Endothelial cell of umbilical vein (primary cell): Measurements from ENCODE around the gene CRTC1. TPM values are rescaled to one million over a fixed set of nuclear protein-coding genes. Genes with fewer than 3 reads are reported as not detected.

Experiments
- BruUV-seq: library from RNA; stranded (reverse); fragments of 400-500 nt; replicated peaks from 2 replicates; lab custom pipeline; 2021; lab: Mats Ljungman, UMichigan
- CTCF ChIA-PET: fragments of 300-600, 350-600 bp; sonication (Branson Sonifier 250); formaldehyde crosslinking; loops from one replicate; lab custom pipeline; 2021; ENCODE audit warnings: antibody characterized with exemption, inconsistent platforms; lab: Charles Lee
- POLR2A ChIA-PET: fragments of 300-600, 350-600 bp; sonication (Branson Sonifier 250); formaldehyde crosslinking; loops from one replicate; lab custom pipeline; 2021; ENCODE audit warnings: antibody characterized with exemption, inconsistent platforms; lab: Charles Lee
- DNase-seq: peaks from one replicate; pipeline ENCODE4 v3.0.0-alpha.2; 2011; ENCODE audit warnings: low read depth, low spot score
- FAIRE-seq: peaks from 2 replicates; lab custom pipeline; 2011; peaks lifted over from hg19 to GRCh38; lab: Jason Lieb, UNC
- H2AFZ ChIP-seq: 2 replicates; pipeline ENCODE4 v1.6.0; 2012; ENCODE audit warnings: low read depth, low read length, control low read depth, inconsistent platforms
- H3K27ac ChIP-seq: 2 replicates; pipeline ENCODE4 v1.5.1; 2011; ENCODE audit warnings: low read depth, mild to moderate bottlenecking, control low read depth, low read length, moderate library complexity; ENCODE audit not compliant: insufficient read depth
- H3K27me3 ChIP-seq, 2 experiments: 2 replicates each; pipeline versions ENCODE4 v1.6.0 to v1.6.1; 2011; ENCODE audit warnings: low read length in 2 of 2, mixed read lengths in 1 of 2; ENCODE audit not compliant: control insufficient read depth in 2 of 2, insufficient read depth in 2 of 2
- H3K36me3 ChIP-seq, 2 experiments: 2 replicates in 1 of 2; 3 replicates in 1 of 2; pipeline ENCODE4 v1.5.1; 2011; ENCODE audit warnings: low read length in 2 of 2, mild to moderate bottlenecking in 1 of 2, moderate library complexity in 1 of 2; ENCODE audit not compliant: control insufficient read depth in 2 of 2, insufficient read depth in 2 of 2; ENCODE audit errors: extremely low read depth in 1 of 2
- H3K4me1 ChIP-seq: 3 replicates; pipeline ENCODE4 v1.5.1; 2011; ENCODE audit warnings: mild to moderate bottlenecking, low read length; ENCODE audit not compliant: control insufficient read depth, insufficient read depth; ENCODE audit errors: extremely low read depth
- H3K4me2 ChIP-seq: 2 replicates; pipeline ENCODE4 v1.6.1; 2011; ENCODE audit warnings: low read length, control low read depth, mixed read lengths; ENCODE audit not compliant: insufficient read depth
- H3K4me3 ChIP-seq, 3 experiments: fragments of 200-600 bp in 1 of 3; sonication (generic), shearing (Covaris generic) in 1 of 3; replicated peaks in 1 of 3; 2 replicates each; pipeline ENCODE4 v1.5.1; 2011 to 2016; ENCODE audit warnings: control low read depth in 3 of 3, low read length in 3 of 3, mild to moderate bottlenecking in 2 of 3, inconsistent platforms in 1 of 3, low read depth in 1 of 3, moderate library complexity in 1 of 3; ENCODE audit not compliant: insufficient read depth in 1 of 3
- H3K79me2 ChIP-seq: 2 replicates; pipeline ENCODE4 v1.6.0; 2012; ENCODE audit warnings: low read length, inconsistent platforms; ENCODE audit not compliant: control insufficient read depth, insufficient read depth
- H3K9ac ChIP-seq: replicated peaks from 2 replicates; pipeline ENCODE3; 2011; ENCODE audit warnings: low read length, control low read depth; ENCODE audit not compliant: insufficient read depth; ENCODE audit errors: extremely low read depth
- H3K9me1 ChIP-seq: replicated peaks from 3 replicates; pipeline ENCODE4 v1.6.0; 2011; ENCODE audit warnings: mild to moderate bottlenecking, low read length; ENCODE audit not compliant: control insufficient read depth, insufficient read depth; ENCODE audit errors: extremely low read depth
- H3K9me3 ChIP-seq: replicated peaks from 2 replicates; pipeline ENCODE4 v1.5.1; 2012; ENCODE audit warnings: low read length, inconsistent platforms; ENCODE audit not compliant: control insufficient read depth, insufficient read depth
- H4K20me1 ChIP-seq: replicated peaks from 2 replicates; pipeline ENCODE3; 2011; ENCODE audit warnings: mild to moderate bottlenecking, low read length; ENCODE audit not compliant: control insufficient read depth, insufficient read depth; ENCODE audit errors: extremely low read depth
- EZH2 ChIP-seq: IDR thresholded peaks from 2 replicates; pipeline ENCODE4 v1.6.1; 2012; ENCODE audit warnings: borderline replicate concordance, low read depth, mild to moderate bottlenecking, moderate library complexity, low read length, inconsistent platforms; ENCODE audit not compliant: severe bottlenecking
- FOS ChIP-seq: IDR thresholded peaks from 2 replicates; pipeline ENCODE4 v1.6.1; 2011; ENCODE audit warnings: mild to moderate bottlenecking, low read length, moderate library complexity, borderline replicate concordance; ENCODE audit not compliant: insufficient read depth
- GATA2 ChIP-seq: IDR thresholded peaks from 2 replicates; pipeline ENCODE4 v1.7.0; 2011; ENCODE audit warnings: low read depth, mild to moderate bottlenecking, moderate library complexity, mixed read lengths, low read length; ENCODE audit not compliant: insufficient read length, insufficient read depth
- JUN ChIP-seq: IDR thresholded peaks from 2 replicates; pipeline ENCODE4 v1.6.1; 2011; ENCODE audit warnings: borderline replicate concordance, low read depth; ENCODE audit not compliant: insufficient read length, insufficient read depth
- MYC ChIP-seq: IDR thresholded peaks from one replicate; pipeline ENCODE4 v1.6.1; 2011; ENCODE audit warnings: mild to moderate bottlenecking, low read depth, low read length
- POLR2A ChIP-seq: IDR thresholded peaks from 2 replicates; pipeline ENCODE4 v1.6.1; 2012; ENCODE audit warnings: low read depth, mild to moderate bottlenecking, control low read depth, low read length
- POLR2AphosphoS5 ChIP-seq: IDR thresholded peaks from 2 replicates; pipeline ENCODE4 v1.6.1; 2012; ENCODE audit warnings: low read depth, mild to moderate bottlenecking, control low read depth, low read length, moderate library complexity; ENCODE audit not compliant: insufficient read depth
- dilution Hi-C: fragments of 300-500 bp; cut with MboI; formaldehyde crosslinking; loops from one replicate; pipeline ENCODE4 v1.15.0; 2019; ENCODE audit warnings: low sequenced_read_pairs; ENCODE audit not compliant: extremely low pct_ligation_motif_present
- intact Hi-C: fragments of 100-400 bp; cut with micrococcal nuclease; formaldehyde crosslinking; loops from one replicate; pipeline ENCODE4 v1.10.0; 2022
- polyA plus RNA-seq, 4 experiments: library from polyadenylated mRNA; depleted of rRNA in 3 of 4; stranded (reverse) in 3 of 4; unstranded in 1 of 4; fragments of >200 nt; gene quantifications; 2 replicates each; pipeline versions ENCODE4 v1.2.1 to v1.2.3, GENCODE V29; 2011 to 2012; ENCODE audit warnings: missing spikeins in 1 of 4
- total RNA-seq: library from RNA; stranded (reverse); gene quantifications from 2 replicates; pipeline ENCODE4 v1.2.3, GENCODE V29; 2021
- TF ChIP-seq, protein P1 (sequence below), 2 donors: IDR thresholded peaks; 1 replicate in 1 of 2; 2 replicates in 1 of 2; pipeline ENCODE4 v1.5.1; 2011; ENCODE audit warnings: low read length in 2 of 2, mild to moderate bottlenecking in 2 of 2, moderate library complexity in 2 of 2, control low read depth in 1 of 2, inconsistent platforms in 1 of 2, low read depth in 1 of 2; ENCODE audit not compliant: insufficient read depth in 1 of 2; ENCODE audit errors: extremely low read depth in 1 of 2
- TF ChIP-seq, protein P2 (sequence below): IDR thresholded peaks from 2 replicates; pipeline ENCODE4 v1.6.1; 2011; ENCODE audit not compliant: insufficient read depth, insufficient read length

The CRTC1 gene
- total and polyA plus RNA-seq, 2 donors (not counting 3 experiments of a cell fraction or from before 2014, with no cell fraction given): 4.2 to 11.4 TPM

DNA sequence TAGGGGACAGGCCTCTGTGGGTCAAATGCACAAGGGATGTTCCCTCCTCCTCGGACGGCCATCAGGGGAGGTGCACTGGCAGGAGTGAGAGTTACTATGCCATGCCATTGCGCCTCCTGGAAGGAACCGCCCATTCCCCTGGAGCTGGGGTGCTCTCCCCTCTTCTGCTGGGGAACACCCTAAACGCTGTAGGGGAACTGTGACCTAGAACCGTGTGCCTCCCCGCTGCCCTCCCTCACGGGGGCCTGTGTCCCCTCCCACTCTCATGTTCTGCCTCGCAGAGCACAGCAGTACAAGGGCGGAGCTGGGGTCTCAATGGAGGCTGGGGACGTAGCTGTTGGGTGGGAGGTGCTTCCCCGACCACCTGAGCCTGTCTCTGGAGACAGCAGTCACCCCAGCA lies 17.2 kb upstream of the CRTC1 start:
- dilution Hi-C loops: no loop called here
- Histone ChIP-seq H3K36me3 (peaks cover 2 to 9% of the 10 kb centered on the region in 2 experiments), H3K9ac (no peak overlapping the region), H2AFZ (no peak overlapping the region), H3K9me1 (no peaks in the 10 kb centered on the region), H3K4me3 (no peak overlapping the region), H3K27me3 (no peaks in the 10 kb centered on the region), H3K79me2 (no peaks in the 10 kb centered on the region), H3K27ac (no peak overlapping the region), H3K4me1 (no peaks in the 10 kb centered on the region), H4K20me1 (no peaks in the 10 kb centered on the region), H3K9me3 (no peaks in the 10 kb centered on the region), H3K4me2 (no peak overlapping the region)
- TF ChIP-seq GATA2: no peak
- no peak for TF ChIP-seq POLR2A
- TF ChIP-seq EZH2: no peak
- no peak for DNase-seq
- ChIA-PET CTCF (interaction anchor here (0.8 kb wide), 1 partner anchor 77 kb away, joined by 3 read pairs; no protein-coding TSS in a partner anchor), POLR2A (no interaction called here)
- no TSS peak for BruUV-seq
- intact Hi-C loops: no loop called here
- no peak for FAIRE-seq

DNA sequence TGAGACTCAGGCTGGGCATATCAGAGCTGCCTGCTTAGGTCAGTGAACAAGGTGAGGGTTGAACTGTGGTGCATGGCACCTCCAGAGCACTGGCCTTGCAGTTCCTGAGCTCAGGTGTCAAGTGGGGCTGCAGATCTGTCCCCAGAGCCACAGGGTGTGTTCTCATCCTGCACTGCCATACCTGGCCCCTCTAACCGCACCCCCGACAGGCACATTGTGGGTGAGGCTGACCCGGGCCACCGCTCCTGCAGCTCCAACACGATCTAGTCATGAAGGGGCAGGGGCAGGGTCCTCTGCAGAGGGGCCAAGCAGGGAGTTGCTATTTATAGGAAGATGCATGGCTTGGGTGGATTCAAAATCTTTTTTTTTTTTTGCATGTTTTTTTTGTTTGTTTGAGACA lies 16.7 kb upstream of the CRTC1 start:
- no peak for DNase-seq
- no peaks in the 10 kb centered on the region for H3K79me2 ChIP-seq
- POLR2A ChIA-PET: no interaction called here
- no peaks in the 10 kb centered on the region for H3K27me3 ChIP-seq
- H3K9me3 ChIP-seq: no peaks in the 10 kb centered on the region
- CTCF ChIA-PET: interaction anchor here (0.8 kb wide), 1 partner anchor 77 kb away, joined by 3 read pairs; no protein-coding TSS in a partner anchor
- H3K4me3 ChIP-seq: no peak overlapping the region
- H3K9ac ChIP-seq: no peak overlapping the region
- intact Hi-C loops: no loop called here
- BruUV-seq: no TSS peak
- no peak overlapping the region for H2AFZ ChIP-seq
- dilution Hi-C loops: no loop called here
- FAIRE-seq: no peak
- H3K4me2 ChIP-seq: no peak overlapping the region
- no peaks in the 10 kb centered on the region for H3K9me1 ChIP-seq
- H3K36me3 ChIP-seq: peaks cover 2 to 9% of the 10 kb centered on the region in 2 experiments
- H4K20me1 ChIP-seq: no peaks in the 10 kb centered on the region
- TF ChIP-seq JUN (no peak), MYC (no peak), POLR2AphosphoS5 (no peak), FOS (no peak), GATA2 (no peak), POLR2A (no peak), EZH2 (no peak)
- TF ChIP-seq, protein P1, sequence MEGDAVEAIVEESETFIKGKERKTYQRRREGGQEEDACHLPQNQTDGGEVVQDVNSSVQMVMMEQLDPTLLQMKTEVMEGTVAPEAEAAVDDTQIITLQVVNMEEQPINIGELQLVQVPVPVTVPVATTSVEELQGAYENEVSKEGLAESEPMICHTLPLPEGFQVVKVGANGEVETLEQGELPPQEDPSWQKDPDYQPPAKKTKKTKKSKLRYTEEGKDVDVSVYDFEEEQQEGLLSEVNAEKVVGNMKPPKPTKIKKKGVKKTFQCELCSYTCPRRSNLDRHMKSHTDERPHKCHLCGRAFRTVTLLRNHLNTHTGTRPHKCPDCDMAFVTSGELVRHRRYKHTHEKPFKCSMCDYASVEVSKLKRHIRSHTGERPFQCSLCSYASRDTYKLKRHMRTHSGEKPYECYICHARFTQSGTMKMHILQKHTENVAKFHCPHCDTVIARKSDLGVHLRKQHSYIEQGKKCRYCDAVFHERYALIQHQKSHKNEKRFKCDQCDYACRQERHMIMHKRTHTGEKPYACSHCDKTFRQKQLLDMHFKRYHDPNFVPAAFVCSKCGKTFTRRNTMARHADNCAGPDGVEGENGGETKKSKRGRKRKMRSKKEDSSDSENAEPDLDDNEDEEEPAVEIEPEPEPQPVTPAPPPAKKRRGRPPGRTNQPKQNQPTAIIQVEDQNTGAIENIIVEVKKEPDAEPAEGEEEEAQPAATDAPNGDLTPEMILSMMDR (IDR thresholded peaks at IDR 0.05; ENCODE audit: extremely low read depth in 1 of 2, insufficient read depth in 1 of 2, low read depth in 1 of 2, low read length in 2 of 2): no peak
- TF ChIP-seq, protein P2, sequence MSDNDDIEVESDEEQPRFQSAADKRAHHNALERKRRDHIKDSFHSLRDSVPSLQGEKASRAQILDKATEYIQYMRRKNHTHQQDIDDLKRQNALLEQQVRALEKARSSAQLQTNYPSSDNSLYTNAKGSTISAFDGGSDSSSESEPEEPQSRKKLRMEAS: no peak
- H3K27ac ChIP-seq: no peak overlapping the region
- no peaks in the 10 kb centered on the region for H3K4me1 ChIP-seq
